ENCODE results near the gene GPRC5B. TPM values are rescaled to one million over a fixed set of nuclear protein-coding genes. Genes with fewer than 3 reads are reported as not detected.

The GPRC5B gene
- total RNA-seq (2021), result 4.0 and 6.9 TPM in 2 replicates
- percentile 36 among the genes with signal in this experiment for Bru-seq, nascent RNA
- BruChase-seq, experiment 1, labeled RNA remaining after a 2-hour chase, result percentile 44 among the genes with signal in this experiment
- percentile 50 among the genes with signal in this experiment for BruChase-seq, experiment 2, labeled RNA remaining after a 6-hour chase
- long read RNA-seq, full-length matches to known transcripts, result 8 of 13 reads
- long read RNA-seq, partial matches to known transcripts, result 1 of 13 reads
- long read RNA-seq, other reads (novel, unspliced or antisense), result 4 of 13 reads

DNA sequence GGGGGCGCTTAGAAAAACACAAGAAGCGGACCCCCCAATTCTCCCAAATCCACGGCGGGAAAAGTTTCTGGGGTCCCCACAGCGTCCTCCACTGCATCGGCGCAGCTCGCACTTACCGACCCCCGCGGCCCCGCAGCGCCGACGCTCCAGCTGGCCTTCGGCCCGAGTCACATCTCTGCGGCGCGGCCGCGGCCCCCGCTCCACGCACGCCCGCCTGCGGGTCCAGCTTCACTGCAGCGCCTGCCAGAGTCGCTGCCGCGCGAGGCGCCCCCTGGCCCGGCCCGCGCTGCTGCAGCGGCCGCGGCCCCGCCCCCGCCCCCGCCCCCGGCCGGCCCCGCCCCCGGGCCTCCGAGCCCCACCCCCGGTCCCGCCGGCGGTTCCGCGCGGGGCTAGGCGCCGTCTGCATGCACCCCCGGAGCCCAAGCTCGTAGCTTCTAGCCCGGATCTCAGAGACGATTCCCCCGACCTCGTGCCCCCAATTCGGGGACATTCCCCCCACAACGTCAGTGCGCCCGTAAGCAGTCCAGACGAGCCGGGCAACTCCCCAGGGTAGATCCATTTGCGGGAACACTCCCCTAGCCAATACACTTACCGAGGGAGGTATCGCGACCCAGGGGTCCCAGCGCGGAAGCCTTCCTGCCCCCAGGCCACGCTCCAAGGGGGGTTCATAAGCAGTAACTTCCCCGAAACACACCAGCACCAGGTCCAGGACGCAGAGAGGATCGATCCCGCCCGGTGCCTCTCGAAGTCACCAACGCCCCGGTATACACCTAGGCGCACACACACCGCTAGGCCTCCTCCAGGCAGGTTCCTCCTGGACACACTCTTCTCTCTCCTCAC lies at the start of gene GPRC5B:
TSS of gene GPRC5B (minus strand) at position 238 of the 840 bp plus-strand sequence. CDS start 12,003 bp downstream, outside the sequence.
- Histone ChIP-seq H3K27ac (ENCODE audit: low read depth, low read length, poor library complexity, severe bottlenecking) (no peak within 1 kb of the TSS), H3K9me3 (ENCODE audit: low read depth, low read length, poor library complexity, severe bottlenecking) (no peaks in the 10 kb centered on the region), H3K36me3 (ENCODE audit: insufficient read depth, low read length, poor library complexity, severe bottlenecking) (no peaks in the 10 kb centered on the region), H3K4me3 (ENCODE audit: low read depth, low read length, poor library complexity, severe bottlenecking) (peak within 1 kb of the TSS; percentile 48), H3K4me1 (ENCODE audit: insufficient read depth, low read length, poor library complexity, severe bottlenecking) (peaks cover 23% of the 10 kb centered on the region), H3K27me3 (replicated peaks; ENCODE audit: insufficient read depth, low read depth, low read length, poor library complexity) (peaks cover 11% of the 10 kb centered on the region)
- TF ChIP-seq EZH2 (IDR thresholded peaks at IDR 0.05; ENCODE audit: borderline replicate concordance, low read depth, low read length, poor library complexity, severe bottlenecking), result no peak
- TF ChIP-seq CTCF (conservative IDR thresholded peaks at IDR 0.05; ENCODE audit: low read depth, low read length), result no peak; the same call in 1 of the 2 replicates
- BruUV-seq (replicated peaks), result no TSS peak
- POLR2A ChIA-PET (ENCODE audit: low non-redundant PET), result no interaction called here
- peak; percentile 48 for DNase-seq (ENCODE audit: low spot score)
- intact Hi-C loops (cut with micrococcal nuclease; ENCODE audit: unreplicated experiment), result loop anchor here (10.0 kb wide), 1 partner anchor 500 kb away; no protein-coding TSS in a partner anchor
- CTCF ChIA-PET, result interaction anchor here (1.0 to 1.8 kb wide), 3 partner anchors 283 to 301 kb away, joined by 3 to 13 read pairs (median 6); no protein-coding TSS in a partner anchor

DNA sequence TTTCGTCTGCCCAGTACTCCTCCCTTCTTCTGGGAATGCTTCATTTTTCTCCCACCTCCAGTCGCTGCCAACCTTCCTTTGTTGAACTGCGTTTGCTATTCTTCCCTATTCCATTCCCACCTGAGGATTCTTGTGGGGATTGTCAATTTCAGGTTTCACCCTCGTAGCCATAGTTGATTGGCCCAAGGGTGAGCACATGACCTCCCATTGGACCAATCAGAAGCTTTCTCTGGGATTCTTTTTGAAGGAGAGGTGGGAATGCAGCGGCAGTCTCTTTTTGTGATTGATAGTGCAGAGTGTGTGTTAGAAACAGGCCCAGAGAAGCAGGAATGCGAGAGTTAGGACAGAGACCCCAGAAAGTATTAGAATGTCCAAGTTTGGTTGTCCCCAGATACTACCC lies 49.1 kb upstream of the GPRC5B start:
- POLR2A ChIA-PET (ENCODE audit: low non-redundant PET), result no interaction called here
- H3K27me3 ChIP-seq (replicated peaks; ENCODE audit: insufficient read depth, low read depth, low read length, poor library complexity), result peaks cover 17% of the 10 kb centered on the region

More for the DNA sequence above, 49.1 kb upstream of the GPRC5B start:
- H3K36me3 ChIP-seq (ENCODE audit: insufficient read depth, low read length, poor library complexity, severe bottlenecking), result no peaks in the 10 kb centered on the region
- H3K27ac ChIP-seq (ENCODE audit: low read depth, low read length, poor library complexity, severe bottlenecking), result no peak overlapping the region
- BruUV-seq (replicated peaks), result no TSS peak
- no peak overlapping the region for H3K4me3 ChIP-seq (ENCODE audit: low read depth, low read length, poor library complexity, severe bottlenecking)
- no peak for DNase-seq (ENCODE audit: low spot score)
- TF ChIP-seq CTCF (conservative IDR thresholded peaks at IDR 0.05; ENCODE audit: low read depth, low read length) (no peak), EZH2 (IDR thresholded peaks at IDR 0.05; ENCODE audit: borderline replicate concordance, low read depth, low read length, poor library complexity, severe bottlenecking) (no peak)
- intact Hi-C loops (cut with micrococcal nuclease; ENCODE audit: unreplicated experiment), result no loop called here
- H3K4me1 ChIP-seq (ENCODE audit: insufficient read depth, low read length, poor library complexity, severe bottlenecking), result no peaks in the 10 kb centered on the region
- no peaks in the 10 kb centered on the region for H3K9me3 ChIP-seq (ENCODE audit: low read depth, low read length, poor library complexity, severe bottlenecking)
- CTCF ChIA-PET, result no interaction called here
